Measurements from ENCODE around the gene GCNT2. TPM values are rescaled to one million over a fixed set of nuclear protein-coding genes. Genes with fewer than 3 reads are reported as not detected.

The GCNT2 gene
- total RNA-seq, 1 donor from 2014 or later = 6.5 TPM

GRCh38 chr6:10676403-10676802 lies 155.3 kb downstream of the GCNT2 start:
- Histone ChIP-seq H3K36me3 (ENCODE audit: control insufficient read depth, insufficient read depth, low read length) (no peaks in the 10 kb centered on the region), H3K4me3 (ENCODE audit: low read depth, low read length) (no peak overlapping the region), H3K27me3 (ENCODE audit: control insufficient read depth, insufficient read depth, low read length) (no peaks in the 10 kb centered on the region)
- no peak for TF ChIP-seq CTCF (IDR thresholded peaks at IDR 0.05; ENCODE audit: insufficient read depth, low read length, poor library complexity, severe bottlenecking)
- no peak for DNase-seq (ENCODE audit: low read depth)

- H3K36me3 ChIP-seq (ENCODE audit: control insufficient read depth, insufficient read depth, low read length) = no peaks in the 10 kb centered on the region
- no peaks in the 10 kb centered on the region for H3K27me3 ChIP-seq (ENCODE audit: control insufficient read depth, insufficient read depth, low read length)
- DNase-seq (ENCODE audit: low read depth) = no peak
- no peak for TF ChIP-seq CTCF (IDR thresholded peaks at IDR 0.05; ENCODE audit: insufficient read depth, low read length, poor library complexity, severe bottlenecking)
- H3K4me3 ChIP-seq (ENCODE audit: low read depth, low read length) = no peak overlapping the region
These were observed 157.3 kb downstream of the GCNT2 start for GRCh38 chr6:10678456-10678855.

Other genes starting within 250 kb of the GCNT2 start
- 8.8 and 11.2 TPM in 2 replicates for gene TFAP2A, start 106.3 kb upstream of the GCNT2 start, total RNA-seq
- 3.1 and 3.3 TPM in 2 replicates for gene C6orf52, start 173.3 kb downstream of the GCNT2 start, total RNA-seq
- gene PAK1IP1, start 173.6 kb downstream of the GCNT2 start, total RNA-seq = 27.5 and 30.8 TPM in 2 replicates
- 190 and 196 TPM in 2 replicates for gene TMEM14C, start 201.7 kb downstream of the GCNT2 start, total RNA-seq
- 86.5 and 99.8 TPM in 2 replicates for gene TMEM14B, start 226.5 kb downstream of the GCNT2 start, total RNA-seq

Measured in kidney epithelial cell (primary cell).